Measurements from ENCODE around the gene CMC1.

Gene CMC1

DNA sequence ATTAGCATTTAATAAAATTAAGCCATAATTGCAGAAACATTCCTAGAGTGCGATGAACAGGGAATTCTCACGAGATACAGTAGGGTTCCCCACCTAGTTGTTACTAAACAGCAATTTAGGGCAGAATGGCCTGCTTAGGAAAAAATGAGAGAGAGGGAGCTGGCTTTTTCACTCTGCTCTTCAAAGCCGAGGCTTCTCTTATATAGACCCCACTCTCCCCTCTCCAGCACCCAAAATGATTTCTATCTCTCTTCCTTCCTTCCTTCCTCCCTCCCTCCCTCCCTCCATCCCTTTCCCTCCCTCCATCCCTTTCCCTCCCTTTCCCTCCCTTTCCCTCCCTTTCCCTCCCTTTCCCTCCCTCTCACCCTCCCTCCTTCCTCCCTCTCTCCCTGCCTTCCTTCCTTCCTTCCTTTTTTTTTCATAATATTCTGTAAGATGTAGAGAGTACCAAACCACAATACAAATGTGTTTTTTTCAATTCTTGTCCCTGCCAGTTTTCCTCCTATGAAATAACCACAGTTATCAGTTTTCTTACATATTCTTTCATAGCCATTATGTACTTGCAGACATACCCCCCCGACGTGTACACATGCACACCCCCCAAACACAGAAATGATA, 59.0 kb downstream of the CMC1 start:
- no peak overlapping the region for H3K27ac ChIP-seq
- TF ChIP-seq ZFX (IDR thresholded peaks at IDR 0.05): no peak
- no peak for TF ChIP-seq CTCF (conservative IDR thresholded peaks at IDR 0.05)

DNA sequence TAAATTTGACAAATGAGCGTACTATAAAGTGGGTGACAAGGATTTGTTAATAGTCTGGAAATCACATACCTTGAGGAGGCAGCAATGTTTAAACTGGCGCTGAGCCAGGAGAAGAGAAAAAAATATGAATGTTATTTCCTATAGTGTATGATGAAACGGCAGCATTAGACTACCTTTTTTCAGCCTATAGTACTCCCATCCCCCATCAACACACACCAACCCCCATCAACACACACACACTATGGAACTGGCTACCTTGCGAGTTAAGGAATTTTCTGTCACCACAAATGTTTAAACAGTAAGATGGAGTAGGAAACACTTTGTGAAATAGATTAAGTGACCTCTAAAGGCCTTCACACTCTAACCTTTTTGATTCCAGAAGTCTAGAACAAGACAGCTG, 60.3 kb downstream of the CMC1 start:
- H3K27ac ChIP-seq: no peak overlapping the region
- no peak for TF ChIP-seq CTCF (conservative IDR thresholded peaks at IDR 0.05)
- no peak for TF ChIP-seq ZFX (IDR thresholded peaks at IDR 0.05)

GRCh38 chr3:28308196-28308595, 66.8 kb downstream of the CMC1 start:
- H3K27ac ChIP-seq: no peak overlapping the region

DNA sequence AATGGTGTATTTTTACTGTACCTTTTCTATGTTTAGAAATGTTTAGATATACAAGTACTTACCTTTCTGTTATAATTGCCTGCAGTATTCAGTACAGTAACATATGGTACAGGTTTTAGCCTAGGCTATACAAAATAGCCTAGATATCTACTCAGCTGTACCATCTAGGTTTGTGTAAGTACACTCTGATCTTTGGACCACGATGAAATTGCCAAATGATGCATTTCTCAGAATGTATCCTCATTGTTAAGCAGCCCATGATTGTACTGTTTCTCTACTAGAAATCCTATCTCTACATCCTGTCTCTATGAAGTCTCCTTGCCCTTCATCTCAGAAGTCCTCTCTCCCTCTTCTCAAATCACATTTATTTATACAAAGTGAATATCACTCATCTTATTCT, 74.3 kb downstream of the CMC1 start:
- TF ChIP-seq ZFX (IDR thresholded peaks at IDR 0.05): no peak
- no peak for TF ChIP-seq CTCF (conservative IDR thresholded peaks at IDR 0.05)
- no peak overlapping the region for H3K27ac ChIP-seq

More at GRCh38 chr3:28308196-28308595, 66.8 kb downstream of the CMC1 start:
- TF ChIP-seq CTCF (conservative IDR thresholded peaks at IDR 0.05) (no peak), ZFX (IDR thresholded peaks at IDR 0.05) (no peak)

DNA sequence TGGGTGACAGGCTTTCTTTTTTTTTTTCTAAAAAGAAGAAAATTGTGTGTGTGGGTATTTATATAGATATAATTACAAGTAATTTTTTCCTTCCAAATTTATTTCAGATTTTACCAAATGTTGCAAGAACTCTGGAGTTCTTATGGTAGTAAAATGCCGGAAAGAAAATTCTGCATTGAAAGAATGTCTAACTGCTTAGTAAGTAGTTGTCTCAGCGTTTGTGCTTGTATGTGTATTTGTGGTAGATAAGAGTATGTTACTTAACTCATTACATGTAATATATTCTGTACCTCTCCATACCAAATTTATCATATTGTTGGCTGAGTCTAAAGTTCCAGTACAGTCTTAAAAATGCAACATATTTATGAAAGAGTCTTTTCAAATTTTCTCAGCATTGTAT, 74.8 kb downstream of the CMC1 start:
- no peak overlapping the region for H3K27ac ChIP-seq
- no peak for TF ChIP-seq CTCF (conservative IDR thresholded peaks at IDR 0.05)
- no peak for TF ChIP-seq ZFX (IDR thresholded peaks at IDR 0.05)

GRCh38 chr3:28317438-28318022, 76.1 kb downstream of the CMC1 start:
- TF ChIP-seq ZFX (IDR thresholded peaks at IDR 0.05): no peak
- peak; percentile 79 for TF ChIP-seq CTCF (conservative IDR thresholded peaks at IDR 0.05)

GRCh38 chr3:28320981-28321380, 79.6 kb downstream of the CMC1 start:
- no peak overlapping the region for H3K27ac ChIP-seq
- TF ChIP-seq ZFX (IDR thresholded peaks at IDR 0.05): no peak
- TF ChIP-seq CTCF (conservative IDR thresholded peaks at IDR 0.05): no peak

More at GRCh38 chr3:28317438-28318022, 76.1 kb downstream of the CMC1 start:
- H3K27ac ChIP-seq: no peak overlapping the region
